HepG2 (cell line): Measurements from ENCODE around the gene ACD. TPM values are rescaled to one million over a fixed set of nuclear protein-coding genes. Genes with fewer than 3 reads are reported as not detected.

Source experiments
- EZH2 ChIP-seq: conservative IDR thresholded peaks from 2 replicates; pipeline ENCODE4 v1.6.1; 2012; ENCODE audit warnings: mild to moderate bottlenecking, low read depth, low read length, moderate library complexity
- HES4 ChIP-seq: sonication (generic); formaldehyde crosslinking; IDR thresholded peaks from 2 replicates; pipeline ENCODE4 v1.9.0; 2021; ENCODE audit warnings: mild to moderate bottlenecking, missing genetic modification reagents, borderline replicate concordance
- JUND ChIP-seq: sonication (generic); formaldehyde crosslinking; IDR thresholded peaks from 2 replicates; pipeline ENCODE4 v1.8.0; 2022; ENCODE audit warnings: mild to moderate bottlenecking, missing genetic modification reagents
- MED1 ChIP-seq: sonication (generic); formaldehyde crosslinking; IDR thresholded peaks from 2 replicates; pipeline ENCODE4 v1.4.0; 2020; ENCODE audit warnings: missing genetic modification reagents
- NCOA2 ChIP-seq: sonication (generic); formaldehyde crosslinking; IDR thresholded peaks from 2 replicates; pipeline ENCODE4 v1.8.0; 2022; ENCODE audit warnings: inconsistent platforms
- PLRG1 ChIP-seq: fragments of 450-650 bp; conservative IDR thresholded peaks from 2 replicates; pipeline ENCODE4 v1.6.1; 2016
- XRCC5 ChIP-seq: fragments of 200-400 bp; formaldehyde crosslinking; optimal IDR thresholded peaks from 2 replicates; pipeline ENCODE3; 2017; ENCODE audit warnings: mild to moderate bottlenecking, low read length
- ZBTB1 ChIP-seq: sonication (generic); formaldehyde crosslinking; IDR thresholded peaks from 2 replicates; pipeline ENCODE4 v1.4.0; 2020; ENCODE audit warnings: missing genetic modification reagents, borderline replicate concordance
- ZNF10 ChIP-seq: sonication (generic); formaldehyde crosslinking; IDR thresholded peaks from 2 replicates; pipeline ENCODE4 v1.4.0; 2020; ENCODE audit warnings: mild to moderate bottlenecking, low read depth, missing genetic modification reagents, borderline replicate concordance
- ZNF543 ChIP-seq: sonication (generic); formaldehyde crosslinking; IDR thresholded peaks from 2 replicates; pipeline ENCODE4 v1.4.0; 2020; ENCODE audit warnings: mild to moderate bottlenecking, missing genetic modification reagents
- ZNF589 ChIP-seq: sonication (generic); formaldehyde crosslinking; conservative IDR thresholded peaks from 2 replicates; pipeline ENCODE4 v1.8.0; 2022; ENCODE audit warnings: mild to moderate bottlenecking, moderate library complexity, missing genetic modification reagents
- ZNF644 ChIP-seq: IDR thresholded peaks from 2 replicates; pipeline ENCODE4 v1.6.1; 2016; ENCODE audit warnings: low read depth
- ZSCAN21 ChIP-seq: sonication (generic); formaldehyde crosslinking; IDR thresholded peaks from 2 replicates; pipeline ENCODE4 v1.8.0; 2022; ENCODE audit warnings: mild to moderate bottlenecking, missing genetic modification reagents, moderate library complexity, borderline replicate concordance
- ZZZ3 ChIP-seq: sonication (generic); formaldehyde crosslinking; IDR thresholded peaks from 2 replicates; pipeline ENCODE4 v1.4.0; 2020; ENCODE audit warnings: missing genetic modification reagents, mild to moderate bottlenecking, borderline replicate concordance
- polyA plus RNA-seq, 8 experiments: library from polyadenylated mRNA; depleted of rRNA in 3 of 8; stranded (reverse) in 7 of 8; unstranded in 1 of 8; fragments of >200 nt; fragmentation: Illumina TruSeq in 4 of 8; extraction: Trizol in 4 of 8; gene quantifications; 2 replicates each; pipeline versions ENCODE4 v1.2.1 to v1.2.3, GENCODE V29; 2011 to 2016; ENCODE audit warnings: low read depth in 4 of 8, missing spikeins in 1 of 8, mixed read lengths in 1 of 8; ENCODE audit not compliant: insufficient read depth in 1 of 8
- total RNA-seq, 5 experiments: library from RNA; depleted of rRNA; stranded (reverse); fragments of >200 nt; fragmentation: Illumina TruSeq; extraction: Trizol; gene quantifications; 2 replicates each; pipeline ENCODE4 v1.2.3, GENCODE V29; 2016; ENCODE audit warnings: low read depth in 1 of 5
- TF ChIP-seq, protein P1 (sequence below): sonication (generic); formaldehyde crosslinking; IDR thresholded peaks from 2 replicates; pipeline ENCODE4 v1.8.1; 2023; ENCODE audit warnings: mild to moderate bottlenecking, missing genetic modification reagents
- TF ChIP-seq, protein P2 (sequence below): sonication (generic); formaldehyde crosslinking; IDR thresholded peaks from 2 replicates; pipeline ENCODE4 v1.5.1; 2020; ENCODE audit warnings: mild to moderate bottlenecking, missing genetic modification reagents, moderate library complexity
- TF ChIP-seq, protein P3 (sequence below): sonication (generic); formaldehyde crosslinking; IDR thresholded peaks from 2 replicates; pipeline ENCODE4 v1.4.0; 2020; ENCODE audit warnings: missing genetic modification reagents, borderline replicate concordance
- TF ChIP-seq, protein P4 (sequence below): sonication (generic); formaldehyde crosslinking; IDR thresholded peaks from 2 replicates; pipeline ENCODE4 v1.8.0; 2023; ENCODE audit warnings: mild to moderate bottlenecking, missing genetic modification reagents
- TF ChIP-seq, protein P5 (sequence below): sonication (generic); formaldehyde crosslinking; IDR thresholded peaks from 2 replicates; pipeline ENCODE4 v1.8.0; 2022; ENCODE audit warnings: missing genetic modification reagents, mild to moderate bottlenecking, inconsistent platforms, borderline replicate concordance

ACD gene
- total and polyA plus RNA-seq, 2 of the 13 experiments (the other 11 are each of a cell fraction or from before 2014, with no cell fraction given): 32.6 to 38.3 TPM

DNA sequence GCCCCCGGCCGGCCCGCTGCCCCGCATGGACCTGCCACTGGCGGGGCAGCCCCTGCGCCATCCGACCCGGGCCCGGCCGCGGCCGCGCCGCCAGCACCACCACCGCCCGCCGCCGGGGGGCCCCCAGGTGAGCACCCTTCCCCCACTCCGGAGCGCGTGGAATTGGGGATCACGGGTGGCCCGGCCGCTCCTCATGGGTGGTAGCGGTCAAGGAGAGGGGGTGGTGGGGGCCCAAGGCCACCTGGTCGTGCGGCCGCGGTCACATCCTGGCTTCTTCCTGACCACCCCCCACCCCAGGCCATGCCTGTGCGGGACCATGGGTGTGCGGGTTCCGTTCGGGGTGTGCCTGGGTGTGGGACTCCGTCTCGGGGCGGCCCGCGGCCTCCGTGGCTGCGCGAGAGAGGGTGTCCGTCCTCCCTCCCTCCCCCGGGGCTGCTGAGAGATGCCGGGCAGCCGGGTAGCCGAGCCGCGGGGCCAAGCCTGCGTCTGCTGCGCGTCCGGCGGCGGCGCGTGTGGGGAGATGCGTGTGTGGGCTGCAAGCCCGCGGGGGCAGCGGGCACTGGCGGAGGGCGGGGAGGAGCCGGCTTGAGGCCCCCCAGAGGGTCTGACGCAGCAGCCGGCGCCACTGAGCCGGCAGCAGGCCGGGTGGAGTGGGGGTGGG is 6.8 kb downstream of the ACD start (continued):
- TF ChIP-seq, protein P1, sequence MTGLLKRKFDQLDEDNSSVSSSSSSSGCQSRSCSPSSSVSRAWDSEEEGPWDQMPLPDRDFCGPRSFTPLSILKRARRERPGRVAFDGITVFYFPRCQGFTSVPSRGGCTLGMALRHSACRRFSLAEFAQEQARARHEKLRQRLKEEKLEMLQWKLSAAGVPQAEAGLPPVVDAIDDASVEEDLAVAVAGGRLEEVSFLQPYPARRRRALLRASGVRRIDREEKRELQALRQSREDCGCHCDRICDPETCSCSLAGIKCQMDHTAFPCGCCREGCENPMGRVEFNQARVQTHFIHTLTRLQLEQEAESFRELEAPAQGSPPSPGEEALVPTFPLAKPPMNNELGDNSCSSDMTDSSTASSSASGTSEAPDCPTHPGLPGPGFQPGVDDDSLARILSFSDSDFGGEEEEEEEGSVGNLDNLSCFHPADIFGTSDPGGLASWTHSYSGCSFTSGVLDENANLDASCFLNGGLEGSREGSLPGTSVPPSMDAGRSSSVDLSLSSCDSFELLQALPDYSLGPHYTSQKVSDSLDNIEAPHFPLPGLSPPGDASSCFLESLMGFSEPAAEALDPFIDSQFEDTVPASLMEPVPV (CRISPR knock-in tag): 0 out of 2 replicates have a peak, but pooled peaks have one; percentile 20
- TF ChIP-seq ZNF589 (CRISPR knock-in tag): 0 out of 2 replicates have a peak, but pooled peaks have one; percentile 40
- TF ChIP-seq EZH2: peak; percentile 65; the same call in 1 of the 2 replicates
- TF ChIP-seq, protein P2, sequence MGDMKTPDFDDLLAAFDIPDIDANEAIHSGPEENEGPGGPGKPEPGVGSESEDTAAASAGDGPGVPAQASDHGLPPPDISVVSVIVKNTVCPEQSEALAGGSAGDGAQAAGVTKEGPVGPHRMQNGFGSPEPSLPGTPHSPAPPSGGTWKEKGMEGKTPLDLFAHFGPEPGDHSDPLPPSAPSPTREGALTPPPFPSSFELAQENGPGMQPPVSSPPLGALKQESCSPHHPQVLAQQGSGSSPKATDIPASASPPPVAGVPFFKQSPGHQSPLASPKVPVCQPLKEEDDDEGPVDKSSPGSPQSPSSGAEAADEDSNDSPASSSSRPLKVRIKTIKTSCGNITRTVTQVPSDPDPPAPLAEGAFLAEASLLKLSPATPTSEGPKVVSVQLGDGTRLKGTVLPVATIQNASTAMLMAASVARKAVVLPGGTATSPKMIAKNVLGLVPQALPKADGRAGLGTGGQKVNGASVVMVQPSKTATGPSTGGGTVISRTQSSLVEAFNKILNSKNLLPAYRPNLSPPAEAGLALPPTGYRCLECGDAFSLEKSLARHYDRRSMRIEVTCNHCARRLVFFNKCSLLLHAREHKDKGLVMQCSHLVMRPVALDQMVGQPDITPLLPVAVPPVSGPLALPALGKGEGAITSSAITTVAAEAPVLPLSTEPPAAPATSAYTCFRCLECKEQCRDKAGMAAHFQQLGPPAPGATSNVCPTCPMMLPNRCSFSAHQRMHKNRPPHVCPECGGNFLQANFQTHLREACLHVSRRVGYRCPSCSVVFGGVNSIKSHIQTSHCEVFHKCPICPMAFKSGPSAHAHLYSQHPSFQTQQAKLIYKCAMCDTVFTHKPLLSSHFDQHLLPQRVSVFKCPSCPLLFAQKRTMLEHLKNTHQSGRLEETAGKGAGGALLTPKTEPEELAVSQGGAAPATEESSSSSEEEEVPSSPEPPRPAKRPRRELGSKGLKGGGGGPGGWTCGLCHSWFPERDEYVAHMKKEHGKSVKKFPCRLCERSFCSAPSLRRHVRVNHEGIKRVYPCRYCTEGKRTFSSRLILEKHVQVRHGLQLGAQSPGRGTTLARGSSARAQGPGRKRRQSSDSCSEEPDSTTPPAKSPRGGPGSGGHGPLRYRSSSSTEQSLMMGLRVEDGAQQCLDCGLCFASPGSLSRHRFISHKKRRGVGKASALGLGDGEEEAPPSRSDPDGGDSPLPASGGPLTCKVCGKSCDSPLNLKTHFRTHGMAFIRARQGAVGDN (CRISPR knock-in tag): peak; percentile 45
- peak; percentile 65 for TF ChIP-seq XRCC5
- TF ChIP-seq, protein P3, sequence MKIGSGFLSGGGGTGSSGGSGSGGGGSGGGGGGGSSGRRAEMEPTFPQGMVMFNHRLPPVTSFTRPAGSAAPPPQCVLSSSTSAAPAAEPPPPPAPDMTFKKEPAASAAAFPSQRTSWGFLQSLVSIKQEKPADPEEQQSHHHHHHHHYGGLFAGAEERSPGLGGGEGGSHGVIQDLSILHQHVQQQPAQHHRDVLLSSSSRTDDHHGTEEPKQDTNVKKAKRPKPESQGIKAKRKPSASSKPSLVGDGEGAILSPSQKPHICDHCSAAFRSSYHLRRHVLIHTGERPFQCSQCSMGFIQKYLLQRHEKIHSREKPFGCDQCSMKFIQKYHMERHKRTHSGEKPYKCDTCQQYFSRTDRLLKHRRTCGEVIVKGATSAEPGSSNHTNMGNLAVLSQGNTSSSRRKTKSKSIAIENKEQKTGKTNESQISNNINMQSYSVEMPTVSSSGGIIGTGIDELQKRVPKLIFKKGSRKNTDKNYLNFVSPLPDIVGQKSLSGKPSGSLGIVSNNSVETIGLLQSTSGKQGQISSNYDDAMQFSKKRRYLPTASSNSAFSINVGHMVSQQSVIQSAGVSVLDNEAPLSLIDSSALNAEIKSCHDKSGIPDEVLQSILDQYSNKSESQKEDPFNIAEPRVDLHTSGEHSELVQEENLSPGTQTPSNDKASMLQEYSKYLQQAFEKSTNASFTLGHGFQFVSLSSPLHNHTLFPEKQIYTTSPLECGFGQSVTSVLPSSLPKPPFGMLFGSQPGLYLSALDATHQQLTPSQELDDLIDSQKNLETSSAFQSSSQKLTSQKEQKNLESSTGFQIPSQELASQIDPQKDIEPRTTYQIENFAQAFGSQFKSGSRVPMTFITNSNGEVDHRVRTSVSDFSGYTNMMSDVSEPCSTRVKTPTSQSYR (CRISPR knock-in tag): peak; percentile 68
- TF ChIP-seq ZNF10 (CRISPR knock-in tag): no peak
- no peak for TF ChIP-seq PLRG1
- TF ChIP-seq, protein P4, sequence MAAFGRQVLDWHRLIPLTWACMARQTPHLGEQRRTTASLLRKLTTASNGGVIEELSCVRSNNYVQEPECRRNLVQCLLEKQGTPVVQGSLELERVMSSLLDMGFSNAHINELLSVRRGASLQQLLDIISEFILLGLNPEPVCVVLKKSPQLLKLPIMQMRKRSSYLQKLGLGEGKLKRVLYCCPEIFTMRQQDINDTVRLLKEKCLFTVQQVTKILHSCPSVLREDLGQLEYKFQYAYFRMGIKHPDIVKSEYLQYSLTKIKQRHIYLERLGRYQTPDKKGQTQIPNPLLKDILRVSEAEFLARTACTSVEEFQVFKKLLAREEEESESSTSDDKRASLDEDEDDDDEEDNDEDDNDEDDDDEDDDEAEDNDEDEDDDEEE (CRISPR knock-in tag): no peak
- no peak for TF ChIP-seq ZNF543 (CRISPR knock-in tag)
- no peak for TF ChIP-seq ZNF644 (CRISPR knock-in tag)
- TF ChIP-seq HES4 (CRISPR knock-in tag): no peak
- TF ChIP-seq MED1 (CRISPR knock-in tag): no peak
- TF ChIP-seq ZSCAN21 (CRISPR knock-in tag): peak; percentile 6; the same call in 1 of the 2 replicates
- TF ChIP-seq ZZZ3 (CRISPR knock-in tag): no peak
- TF ChIP-seq NCOA2: no peak
- TF ChIP-seq JUND (CRISPR knock-in tag): no peak
- TF ChIP-seq, protein P5, sequence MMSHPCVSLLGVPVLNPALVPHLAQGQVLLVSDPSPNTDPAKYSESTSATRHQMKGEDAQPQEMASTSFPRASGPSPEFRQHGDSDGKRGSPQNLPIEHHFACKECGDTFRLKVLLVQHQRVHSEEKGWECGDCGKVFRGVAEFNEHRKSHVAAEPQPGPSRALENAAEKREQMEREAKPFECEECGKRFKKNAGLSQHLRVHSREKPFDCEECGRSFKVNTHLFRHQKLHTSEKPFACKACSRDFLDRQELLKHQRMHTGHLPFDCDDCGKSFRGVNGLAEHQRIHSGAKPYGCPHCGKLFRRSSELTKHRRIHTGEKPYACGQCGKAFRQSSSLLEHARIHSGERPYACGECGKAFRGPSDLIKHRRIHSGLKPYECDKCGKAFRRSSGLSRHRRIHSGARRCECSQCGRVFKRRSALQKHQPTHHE (CRISPR knock-in tag): no peak
- TF ChIP-seq ZBTB1: no peak
